K562 (cell line): ENCODE data around the gene ORC3. TPM values are rescaled to one million over a fixed set of nuclear protein-coding genes. Genes with fewer than 3 reads are reported as not detected.

Source experiments
- ATF7 ChIP-seq: fragments of 450-650 bp; IDR thresholded peaks from 2 replicates; pipeline ENCODE4 v1.7.1; 2014; ENCODE audit warnings: mild to moderate bottlenecking, moderate library complexity
- BHLHE40 ChIP-seq: IDR thresholded peaks from 2 replicates; pipeline ENCODE4 v1.6.1; 2011; ENCODE audit warnings: low read length, improper control_type of control experiment
- CEBPZ ChIP-seq: fragments of 150-350 bp; IDR thresholded peaks from 2 replicates; pipeline ENCODE4 v1.6.1; 2014; ENCODE audit warnings: low read depth, mild to moderate bottlenecking, low read length, borderline replicate concordance
- E2F3 ChIP-seq: fragments of 250-450 bp; sonication (Bioruptor Pico); IDR thresholded peaks from 2 replicates; pipeline ENCODE4 v1.4.0; 2020; ENCODE audit warnings: mild to moderate bottlenecking
- HOXB6 ChIP-seq: fragments of 250-450 bp; sonication (Bioruptor Pico); IDR thresholded peaks from 2 replicates; pipeline ENCODE4 v1.5.1; 2022; ENCODE audit warnings: mild to moderate bottlenecking, borderline replicate concordance
- KLF6 ChIP-seq: fragments of 250-450 bp; sonication (Bioruptor Pico); IDR thresholded peaks from 2 replicates; pipeline ENCODE4 v1.4.0; 2020; ENCODE audit warnings: mild to moderate bottlenecking, moderate library complexity, borderline replicate concordance
- MEIS2 ChIP-seq: fragments of 450-650 bp; IDR thresholded peaks from 2 replicates; pipeline ENCODE4 v1.6.1; 2014; ENCODE audit warnings: mild to moderate bottlenecking; ENCODE audit not compliant: partially characterized antibody
- NCOA1 ChIP-seq: fragments of 450-650 bp; IDR thresholded peaks from 2 replicates; pipeline ENCODE4 v1.6.1; 2016; ENCODE audit warnings: low read depth
- SIRT6 ChIP-seq: IDR thresholded peaks from one replicate; pipeline ENCODE4 v1.6.1; 2012; ENCODE audit warnings: low read depth, mild to moderate bottlenecking, control low read depth, inconsistent platforms, low read length, moderate library complexity
- TARDBP ChIP-seq: fragments of 450-650 bp; IDR thresholded peaks from 2 replicates; pipeline ENCODE4 v1.6.1; 2016
- TSHZ1 ChIP-seq: fragments of 250-450 bp; sonication (Bioruptor Pico); IDR thresholded peaks from 2 replicates; pipeline ENCODE4 v1.4.0; 2020; ENCODE audit warnings: mild to moderate bottlenecking, moderate library complexity
- YY1 ChIP-seq, 3 experiments: IDR thresholded peaks; 2 replicates each; pipeline ENCODE4 v1.6.1; 2011; ENCODE audit warnings: low read length in 2 of 3, mild to moderate bottlenecking in 2 of 3, moderate library complexity in 2 of 3, borderline replicate concordance in 1 of 3, control low read depth in 1 of 3, low read depth in 1 of 3; ENCODE audit not compliant: insufficient read depth in 3 of 3, insufficient replicate concordance in 2 of 3, control insufficient read depth in 1 of 3, insufficient read length in 1 of 3; ENCODE audit errors: extremely low read depth in 1 of 3
- ZNF217 ChIP-seq: sonication (generic); formaldehyde crosslinking; IDR thresholded peaks from 2 replicates; pipeline ENCODE4 v1.8.0; 2022; ENCODE audit warnings: mild to moderate bottlenecking, missing genetic modification reagents
- ZNF609 ChIP-seq: sonication (generic); formaldehyde crosslinking; IDR thresholded peaks from 2 replicates; pipeline ENCODE4 v1.8.1; 2023; ENCODE audit warnings: missing genetic modification reagents, mild to moderate bottlenecking, borderline replicate concordance
- ZNF717 ChIP-seq: fragments of 250-450 bp; sonication (Bioruptor Pico); IDR thresholded peaks from 2 replicates; pipeline ENCODE4 v1.5.0; 2021
- polyA plus RNA-seq, 8 experiments: library from polyadenylated mRNA; depleted of rRNA in 4 of 8; stranded (reverse) in 5 of 8; unstranded in 3 of 8; fragments of >200 nt; fragmentation: Nextera tagmentation in 2 of 8; fragmentation: Illumina TruSeq in 1 of 8; extraction: Ambion mirVana in 2 of 8; extraction: Trizol in 1 of 8; gene quantifications; 2 replicates each; pipeline versions ENCODE4 v1.2.1 to v1.2.3, GENCODE V29; 2011 to 2014; ENCODE audit warnings: inconsistent platforms in 1 of 8, missing spikeins in 1 of 8
- total RNA-seq, 7 experiments: library from RNA; depleted of rRNA in 6 of 7; stranded (reverse); fragments of >200 nt in 6 of 7; fragmentation: Illumina TruSeq in 2 of 7; extraction: Trizol in 2 of 7; gene quantifications; 2 replicates each; pipeline versions ENCODE4 v1.2.1 to v1.2.3, GENCODE V29; 2011 to 2021; ENCODE audit warnings: low replicate concordance in 1 of 7

ORC3 gene
- total and polyA plus RNA-seq, 9 of the 15 experiments (the other 6 are each of a cell fraction or from before 2014, with no cell fraction given), result 28.8 to 159 (median 74.8) TPM

- TF ChIP-seq TSHZ1 (CRISPR knock-in tag), result no peak
- TF ChIP-seq SIRT6, result no peak
- TF ChIP-seq HOXB6 (CRISPR knock-in tag), result no peak
- TF ChIP-seq ZNF217 (CRISPR knock-in tag), result no peak
- TF ChIP-seq MEIS2, result peak; percentile 75
- no peak for TF ChIP-seq TARDBP
- TF ChIP-seq NCOA1, result no peak
- peak; percentile 13; the same call in 1 of the 2 replicates for TF ChIP-seq E2F3 (CRISPR knock-in tag)
- TF ChIP-seq KLF6 (CRISPR knock-in tag), result no peak; the same call in 1 of the 2 replicates
- no peak for TF ChIP-seq CEBPZ
- peak; percentile 67 to 95 (median 93) for TF ChIP-seq YY1 (IDR thresholded peaks at IDR 0.05; ENCODE audit: borderline replicate concordance in 1 of 3, control insufficient read depth in 1 of 3, extremely low read depth in 1 of 3, insufficient read depth in 3 of 3, insufficient read length in 1 of 3, insufficient replicate concordance in 2 of 3, low read depth in 1 of 3, low read length in 2 of 3)
- TF ChIP-seq ZNF609 (CRISPR knock-in tag), result no peak
- TF ChIP-seq ZNF717 (CRISPR knock-in tag), result no peak
- TF ChIP-seq ATF7, result peak; percentile 77
- TF ChIP-seq BHLHE40, result no peak
These were observed 112.0 kb downstream of the ORC3 start, which contains the start of gene AKIRIN2 (continued) for GRCh38 chr6:87701676-87702588.
